IMR-90 (cell line): ENCODE measurements around the gene PLA2G4E. TPM values are rescaled to one million over a fixed set of nuclear protein-coding genes. Genes with fewer than 3 reads are reported as not detected.

ENCODE experiments used
- ATAC-seq: fragments of 200-7000 bp; cut with Tn5 transposase; 2 replicates; pipeline ENCODE4 v1.9.1; 2020; ENCODE audit warnings: low read depth, mild to moderate bottlenecking, moderate library complexity
- BruUV-seq: library from RNA; stranded (reverse); fragments of 400-500 nt; replicated peaks from 2 replicates; lab custom pipeline; 2021; lab: Mats Ljungman, UMichigan
- CTCF ChIA-PET: fragments of 300-600 bp; formaldehyde crosslinking; extraction: SDS; loops from one replicate; lab custom pipeline; 2021; ENCODE audit warnings: antibody characterized with exemption; lab: Yijun Ruan, JAX
- POLR2A ChIA-PET: fragments of 300-600 bp; sonication (Branson Sonifier 250); formaldehyde crosslinking; loops from one replicate; lab custom pipeline; 2022; ENCODE audit warnings: antibody characterized with exemption; ENCODE audit not compliant: unreplicated experiment; lab: Charles Lee
- DNase-seq: peaks from one replicate; pipeline ENCODE4 v3.0.0; 2013
- H2AFZ ChIP-seq: replicated peaks from 2 replicates; pipeline ENCODE3; 2013; ENCODE audit warnings: low read length, mild to moderate bottlenecking; ENCODE audit not compliant: poor library complexity
- H2AK5ac ChIP-seq: 2 replicates; pipeline ENCODE4 v1.6.1; 2013; ENCODE audit warnings: low read depth, low read length, inconsistent platforms
- H2AK9ac ChIP-seq: replicated peaks from 2 replicates; pipeline ENCODE3; 2013; ENCODE audit warnings: mild to moderate bottlenecking, low read depth, low read length, moderate library complexity; ENCODE audit not compliant: poor library complexity
- H2BK120ac ChIP-seq: 2 replicates; pipeline ENCODE4 v1.6.1; 2013; ENCODE audit warnings: low read depth, low read length, inconsistent platforms
- H2BK15ac ChIP-seq: 3 replicates; pipeline ENCODE4 v1.6.1; 2013; ENCODE audit warnings: low read depth, low read length, inconsistent platforms
- H2BK20ac ChIP-seq: 2 replicates; pipeline ENCODE4 v1.6.1; 2013; ENCODE audit warnings: low read depth, mild to moderate bottlenecking, inconsistent platforms, low read length, moderate library complexity
- H2BK5ac ChIP-seq: 2 replicates; pipeline ENCODE4 v1.6.1; 2013; ENCODE audit warnings: mild to moderate bottlenecking, low read depth, low read length, inconsistent platforms; ENCODE audit not compliant: poor library complexity, severe bottlenecking
- H3K14ac ChIP-seq: replicated peaks from 2 replicates; pipeline ENCODE4 v1.6.1; 2013; ENCODE audit warnings: low read depth, low read length, inconsistent platforms
- H3K18ac ChIP-seq: 2 replicates; pipeline ENCODE4 v1.6.1; 2013; ENCODE audit warnings: low read depth, low read length, control low read depth
- H3K23ac ChIP-seq: 2 replicates; pipeline ENCODE4 v1.6.1; 2013; ENCODE audit warnings: low read depth, low read length, inconsistent platforms
- H3K27ac ChIP-seq: 2 replicates; pipeline ENCODE4 v1.5.1; 2013; ENCODE audit warnings: mild to moderate bottlenecking, control low read depth, low read length; ENCODE audit not compliant: insufficient read depth
- H3K27me3 ChIP-seq: 2 replicates; pipeline ENCODE4 v1.6.1; 2013; ENCODE audit warnings: low read length; ENCODE audit not compliant: control insufficient read depth, insufficient read depth
- H3K36me3 ChIP-seq: 2 replicates; pipeline ENCODE4 v1.6.1; 2013; ENCODE audit warnings: low read length, mixed read lengths; ENCODE audit not compliant: control insufficient read depth, insufficient read depth
- H3K4ac ChIP-seq: 2 replicates; pipeline ENCODE4 v1.6.1; 2013; ENCODE audit warnings: low read depth, low read length, inconsistent platforms
- H3K4me1 ChIP-seq: 2 replicates; pipeline ENCODE4 v1.6.1; 2013; ENCODE audit warnings: low read length, mixed read lengths; ENCODE audit not compliant: control insufficient read depth, insufficient read depth
- H3K4me2 ChIP-seq: 2 replicates; pipeline ENCODE4 v1.6.1; 2013; ENCODE audit warnings: low read depth, mild to moderate bottlenecking, control low read depth, low read length, moderate library complexity
- H3K4me3 ChIP-seq: 2 replicates; pipeline ENCODE4 v1.5.1; 2013; ENCODE audit warnings: low read depth, mild to moderate bottlenecking, control low read depth, low read length, moderate library complexity; ENCODE audit not compliant: insufficient read depth
- H3K56ac ChIP-seq: 2 replicates; pipeline ENCODE4 v1.6.1; 2013; ENCODE audit warnings: low read length, inconsistent platforms; ENCODE audit not compliant: insufficient read depth; ENCODE audit errors: extremely low read depth
- H3K79me1 ChIP-seq, 2 experiments: 2 replicates each; pipeline ENCODE4 v1.6.1; 2013; ENCODE audit warnings: low read length in 2 of 2, inconsistent platforms in 1 of 2, low read depth in 1 of 2
- H3K9ac ChIP-seq: 2 replicates; pipeline ENCODE4 v1.6.1; 2013; ENCODE audit warnings: low read depth, low read length, control low read depth
- H3K9me1 ChIP-seq: 2 replicates; pipeline ENCODE4 v1.6.1; 2013; ENCODE audit warnings: low read length, inconsistent platforms; ENCODE audit not compliant: insufficient read depth
- H3K9me3 ChIP-seq: 2 replicates; pipeline ENCODE4 v1.6.1; 2013; ENCODE audit warnings: low read length; ENCODE audit not compliant: control insufficient read depth, insufficient read depth
- H4K20me1 ChIP-seq: 2 replicates; pipeline ENCODE4 v1.6.1; 2013; ENCODE audit warnings: low read length, inconsistent platforms; ENCODE audit not compliant: insufficient read depth
- H4K5ac ChIP-seq: 2 replicates; pipeline ENCODE4 v1.6.1; 2013; ENCODE audit warnings: mild to moderate bottlenecking, low read depth, low read length, control low read depth
- H4K8ac ChIP-seq, 2 experiments: 2 replicates each; pipeline ENCODE4 v1.6.1; 2013; ENCODE audit warnings: low read depth in 2 of 2, low read length in 2 of 2, control low read depth in 1 of 2, inconsistent platforms in 1 of 2
- H4K91ac ChIP-seq: 2 replicates; pipeline ENCODE4 v1.6.1; 2013; ENCODE audit warnings: low read depth, low read length, inconsistent platforms; ENCODE audit not compliant: insufficient read depth
- CEBPB ChIP-seq: IDR thresholded peaks from 2 replicates; pipeline ENCODE4 v1.6.1; 2012; ENCODE audit warnings: low read depth, low read length, improper control_type of control experiment
- CHD1 ChIP-seq: IDR thresholded peaks from 2 replicates; pipeline ENCODE4 v1.6.1; 2012; ENCODE audit warnings: low read depth, low read length, improper control_type of control experiment
- MXI1 ChIP-seq: IDR thresholded peaks from 2 replicates; pipeline ENCODE4 v1.6.1; 2012; ENCODE audit warnings: low read depth, mild to moderate bottlenecking, low read length, moderate library complexity, borderline replicate concordance
- RAD21 ChIP-seq: IDR thresholded peaks from 2 replicates; pipeline ENCODE4 v1.6.1; 2012; ENCODE audit warnings: low read length, improper control_type of control experiment
- SMC3 ChIP-seq: fragments of 150-350 bp; IDR thresholded peaks from 2 replicates; pipeline ENCODE4 v1.6.1; 2016; ENCODE audit warnings: low read depth, mild to moderate bottlenecking, antibody characterized with exemption, low read length, moderate library complexity
- WGBS, 2 experiments: methylation state at CpG; one replicate each; pipeline versions ENCODE4 v1.1.5 to v1.1.7; 2013; ENCODE audit warnings: missing lambda C conversion rate in 2 of 2; ENCODE audit not compliant: insufficient read length in 1 of 2; ENCODE audit errors: extremely low coverage in 2 of 2; 5-methylcytosine and 5-hydroxymethylcytosine counted together
- dilution Hi-C: fragments of 300-500 bp; cut with HindIII; formaldehyde crosslinking; loops from one replicate; pipeline ENCODE4 v1.14.3; 2018; ENCODE audit warnings: low sequenced_read_pairs; ENCODE audit not compliant: unreplicated experiment
- in situ Hi-C: fragments of 300-500 bp; cut with MboI; formaldehyde crosslinking; loops from 3 replicates; pipeline ENCODE4 v1.14.3; 2019; ENCODE audit warnings: low sequenced_read_pairs, inconsistent platforms, mixed read lengths
- intact Hi-C: fragments of 100-400 bp; cut with micrococcal nuclease; formaldehyde crosslinking; loops from 2 replicates; pipeline ENCODE4 v1.10.0; 2022
- polyA plus RNA-seq, 3 experiments: library from polyadenylated mRNA; depleted of rRNA; stranded (reverse); fragments of >200 nt; gene quantifications; 2 replicates each; pipeline ENCODE4 v1.2.3, GENCODE V29; 2012; ENCODE audit warnings: low replicate concordance in 1 of 3
- total RNA-seq: library from RNA; depleted of rRNA; stranded (reverse); fragments of >200 nt; gene quantifications from 2 replicates; pipeline ENCODE4 v1.2.3, GENCODE V29; 2012
- TF ChIP-seq, protein P1 (sequence below): conservative IDR thresholded peaks from 2 replicates; pipeline ENCODE4 v1.5.1; 2012; ENCODE audit warnings: mild to moderate bottlenecking, low read depth, low read length, improper control_type of control experiment

PLA2G4E gene
- total and polyA plus RNA-seq, 2 of the 4 experiments (the other 2 are of a cell fraction): not detected

DNA sequence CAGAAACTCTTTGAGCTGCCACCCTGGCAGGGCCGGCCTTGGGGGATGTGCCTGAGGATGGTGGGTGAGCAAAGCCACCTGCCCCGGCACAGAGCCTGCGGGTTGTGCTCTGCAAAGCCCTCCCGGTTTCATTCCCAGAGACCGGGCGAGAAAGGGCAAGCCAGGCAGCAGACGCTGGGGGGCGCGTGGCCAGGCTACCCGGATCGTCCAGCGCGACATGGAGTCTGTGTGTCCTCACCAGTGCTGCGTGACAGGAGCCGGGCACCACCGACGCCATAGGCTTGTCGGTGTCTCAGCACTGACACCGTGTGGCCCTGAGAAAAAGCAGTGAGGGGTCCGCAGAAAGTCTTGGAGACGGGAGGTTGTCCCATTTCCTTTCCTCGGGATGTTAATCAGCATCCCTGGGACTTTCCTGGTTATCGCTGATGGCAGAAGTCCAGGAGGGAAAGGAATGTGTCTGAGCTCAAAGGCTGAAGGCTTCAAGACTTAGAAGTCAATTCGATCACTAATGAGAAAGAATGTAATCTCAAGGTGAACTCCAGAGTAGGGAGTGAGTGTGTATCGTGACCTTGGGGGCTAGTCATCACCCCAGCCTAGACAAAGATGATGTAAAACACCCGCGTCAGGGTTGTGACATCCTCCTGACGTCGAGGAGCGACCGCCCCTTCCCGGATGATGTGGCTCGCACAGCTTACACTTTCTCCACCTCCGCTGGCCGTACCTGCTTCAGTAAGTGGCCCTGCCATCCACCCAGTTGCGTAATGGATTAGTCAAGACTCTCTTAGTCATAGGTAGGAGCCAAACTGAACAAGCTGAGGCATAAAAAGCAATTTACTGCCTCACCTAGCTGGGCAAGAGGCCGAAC is 36.3 kb upstream of the PLA2G4E start:
- no peak overlapping the region for H4K5ac ChIP-seq
- in situ Hi-C loops: no loop called here
- no TSS peak for BruUV-seq

More for the DNA sequence above, 36.3 kb upstream of the PLA2G4E start:
- dilution Hi-C loops (no loop called here), intact Hi-C loops (loop anchor here (5.0 kb wide), 1 partner anchor 125 kb away; no protein-coding TSS in a partner anchor)
- H3K9ac ChIP-seq: no peak overlapping the region
- H2BK120ac ChIP-seq: no peak overlapping the region
- WGBS, 2 experiments: 26% methylated on average over 26 of the region's 37 CpGs; no CpG with 5 or more reads in 1 of the 2 experiments
- H3K27me3 ChIP-seq: peaks cover 42% of the 10 kb centered on the region
- H2BK5ac ChIP-seq: no peak overlapping the region
- no peak overlapping the region for H3K56ac ChIP-seq
- CTCF ChIA-PET: no interaction called here
- peak overlapping the region; percentile 3; the same call in 1 of the 2 replicates for H3K4me3 ChIP-seq
- H3K36me3 ChIP-seq: no peaks in the 10 kb centered on the region
- no peaks in the 10 kb centered on the region for H3K4me1 ChIP-seq
- peaks cover 5% of the 10 kb centered on the region; the same call in 1 of the 2 replicates for H4K20me1 ChIP-seq
- TF ChIP-seq MXI1 (no peak), SMC3 (peak; percentile 52), CHD1 (no peak), RAD21 (peak; percentile 48), CEBPB (peak; percentile 91)
- TF ChIP-seq, protein P1, sequence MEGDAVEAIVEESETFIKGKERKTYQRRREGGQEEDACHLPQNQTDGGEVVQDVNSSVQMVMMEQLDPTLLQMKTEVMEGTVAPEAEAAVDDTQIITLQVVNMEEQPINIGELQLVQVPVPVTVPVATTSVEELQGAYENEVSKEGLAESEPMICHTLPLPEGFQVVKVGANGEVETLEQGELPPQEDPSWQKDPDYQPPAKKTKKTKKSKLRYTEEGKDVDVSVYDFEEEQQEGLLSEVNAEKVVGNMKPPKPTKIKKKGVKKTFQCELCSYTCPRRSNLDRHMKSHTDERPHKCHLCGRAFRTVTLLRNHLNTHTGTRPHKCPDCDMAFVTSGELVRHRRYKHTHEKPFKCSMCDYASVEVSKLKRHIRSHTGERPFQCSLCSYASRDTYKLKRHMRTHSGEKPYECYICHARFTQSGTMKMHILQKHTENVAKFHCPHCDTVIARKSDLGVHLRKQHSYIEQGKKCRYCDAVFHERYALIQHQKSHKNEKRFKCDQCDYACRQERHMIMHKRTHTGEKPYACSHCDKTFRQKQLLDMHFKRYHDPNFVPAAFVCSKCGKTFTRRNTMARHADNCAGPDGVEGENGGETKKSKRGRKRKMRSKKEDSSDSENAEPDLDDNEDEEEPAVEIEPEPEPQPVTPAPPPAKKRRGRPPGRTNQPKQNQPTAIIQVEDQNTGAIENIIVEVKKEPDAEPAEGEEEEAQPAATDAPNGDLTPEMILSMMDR: peak; percentile 52
- peak overlapping the region; percentile 75 for H3K4me2 ChIP-seq
- H4K91ac ChIP-seq: no peak overlapping the region
- no peaks in the 10 kb centered on the region for H3K79me1 ChIP-seq
- no peak overlapping the region for H2BK15ac ChIP-seq
- POLR2A ChIA-PET: no interaction called here
- DNase-seq (peak; percentile 62), ATAC-seq (peak; percentile 94)
- no peak overlapping the region for H3K18ac ChIP-seq
- no peak overlapping the region for H3K27ac ChIP-seq
- no peaks in the 10 kb centered on the region; the same call in 1 of the 2 replicates for H3K9me1 ChIP-seq
- no peak overlapping the region for H3K4ac ChIP-seq
- no peak overlapping the region for H2AK5ac ChIP-seq
- no peaks in the 10 kb centered on the region for H3K9me3 ChIP-seq
- peak overlapping the region; percentile 88 for H2AFZ ChIP-seq
- no peak overlapping the region for H2BK20ac ChIP-seq
- no peak overlapping the region for H2AK9ac ChIP-seq
- no peak overlapping the region for H3K23ac ChIP-seq
- H4K8ac ChIP-seq: no peak overlapping the region
- no peak overlapping the region for H3K14ac ChIP-seq
